HG02610 (cell line): ENCODE measurements around the gene PDE1C.
A peak's percentile ranks its signal among the peaks of the same experiment; 100 is the strongest.

Experiments used
- ATAC-seq: cut with Tn5 transposase; IDR thresholded peaks from one replicate; pipeline ENCODE4 v1.9.1; 2021; ENCODE audit warnings: mild to moderate bottlenecking, moderate library complexity; ENCODE audit not compliant: unreplicated experiment

Gene PDE1C

GRCh38 chr7:31899356-31899927, 170.8 kb downstream of the PDE1C start:
- ATAC-seq: no peak

- no peak for ATAC-seq
Measured at GRCh38 chr7:31896925-31897324, 173.3 kb downstream of the PDE1C start.

- no peak for ATAC-seq
Measured at GRCh38 chr7:31894308-31894707, 175.9 kb downstream of the PDE1C start.

- ATAC-seq: peak; percentile 26
Measured at GRCh38 chr7:31893365-31893764, 176.8 kb downstream of the PDE1C start.

- ATAC-seq: peak; percentile 92
Measured at GRCh38 chr7:31892099-31892829, 177.9 kb downstream of the PDE1C start.

- ATAC-seq: no peak
Measured at GRCh38 chr7:31890766-31891165, 179.4 kb downstream of the PDE1C start.

GRCh38 chr7:31890198-31890597, 180.0 kb downstream of the PDE1C start:
- no peak for ATAC-seq

- no peak for ATAC-seq
Measured at GRCh38 chr7:31887006-31887405, 183.2 kb downstream of the PDE1C start.

- ATAC-seq: no peak
Measured at GRCh38 chr7:31885171-31885570, 185.0 kb downstream of the PDE1C start.

GRCh38 chr7:31883761-31884164, 186.4 kb downstream of the PDE1C start:
- no peak for ATAC-seq

- ATAC-seq: no peak
Measured at GRCh38 chr7:31882187-31882586, 188.0 kb downstream of the PDE1C start.

- ATAC-seq: no peak
Measured at GRCh38 chr7:31878875-31879274, 191.3 kb downstream of the PDE1C start.

GRCh38 chr7:31875424-31875823, 194.8 kb downstream of the PDE1C start:
- ATAC-seq: no peak

- ATAC-seq: no peak
Measured at GRCh38 chr7:31874631-31875386, 195.4 kb downstream of the PDE1C start.

GRCh38 chr7:31873816-31874597, 196.2 kb downstream of the PDE1C start:
- peak; percentile 85 for ATAC-seq

GRCh38 chr7:31872545-31873370, 197.4 kb downstream of the PDE1C start:
- ATAC-seq: no peak

- ATAC-seq: no peak
Measured at GRCh38 chr7:31864646-31865045, 205.6 kb downstream of the PDE1C start.

- ATAC-seq: no peak
Measured at GRCh38 chr7:31860925-31861324, 209.3 kb downstream of the PDE1C start.

- no peak for ATAC-seq
Measured at GRCh38 chr7:31858055-31858454, 212.2 kb downstream of the PDE1C start.

- no peak for ATAC-seq
Measured at GRCh38 chr7:31857172-31857571, 213.0 kb downstream of the PDE1C start.
